ENCODE data around the gene NR1D2. TPM values are rescaled to one million over a fixed set of nuclear protein-coding genes. Genes with fewer than 3 reads are reported as not detected.

Gene NR1D2
- total RNA-seq, 5 donors from 2014 or later (not counting 1 experiment from before 2014, with no cell fraction given), result 44.4 to 96.7 (median 51.7) TPM

DNA sequence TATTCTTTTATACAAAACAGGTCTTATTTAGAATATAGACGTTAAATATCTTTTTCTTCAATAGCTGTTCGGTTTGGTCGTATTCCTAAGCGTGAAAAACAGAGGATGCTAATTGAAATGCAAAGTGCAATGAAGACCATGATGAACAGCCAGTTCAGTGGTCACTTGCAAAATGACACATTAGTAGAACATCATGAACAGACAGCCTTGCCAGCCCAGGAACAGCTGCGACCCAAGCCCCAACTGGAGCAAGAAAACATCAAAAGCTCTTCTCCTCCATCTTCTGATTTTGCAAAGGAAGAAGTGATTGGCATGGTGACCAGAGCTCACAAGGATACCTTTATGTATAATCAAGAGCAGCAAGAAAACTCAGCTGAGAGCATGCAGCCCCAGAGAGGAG, 16.8 kb downstream of the NR1D2 start:
- Histone ChIP-seq H3K4me3 (ENCODE audit: control insufficient read depth in 1 of 2, extremely low read depth in 1 of 2, low read length in 1 of 2) (no peak overlapping the region), H3K4me1 (ENCODE audit: control insufficient read depth in 1 of 2, extremely low read depth in 1 of 2, insufficient read depth in 2 of 2, low read length in 2 of 2) (no peaks in the 10 kb centered on the region), H3K27me3 (replicated peaks in 1 of 2; ENCODE audit: control insufficient read depth in 2 of 2, extremely low read depth in 1 of 2, insufficient read depth in 2 of 2, low read length in 1 of 2) (no peaks in the 10 kb centered on the region), H3K36me3 (ENCODE audit: control insufficient read depth in 2 of 2, extremely low read depth in 1 of 2, insufficient read depth in 1 of 2, low read length in 1 of 2) (peaks cover 3 to 69% of the 10 kb centered on the region in 2 donors), H3K9me3 (no peaks in the 10 kb centered on the region), H3K27ac (ENCODE audit: low read length) (no peak overlapping the region)
- Mint-ChIP-seq H3K4me1 (peaks cover 37 to 54% (median 38%) of the 10 kb centered on the region in 3 donors), H3K9me3 (no peaks in the 10 kb centered on the region), H3K4me3 (no peak overlapping the region), H3K36me3 (peaks cover 59% of the 10 kb centered on the region), H3K27ac (no peak overlapping the region), H3K27me3 (no peaks in the 10 kb centered on the region)
- DNase-seq (no peak), ATAC-seq (replicated peaks in 1 of 4) (no peak)
- CTCF ChIA-PET, result interaction anchor here in 1 of 2 donors (0.7 to 1.5 kb wide), 2 partner anchors 11 to 73 kb away, joined by 5 read pairs; no protein-coding TSS in a partner anchor
- no CpG with 5 or more reads among the region's 5 CpGs for WGBS (ENCODE audit: insufficient coverage)
- POLR2A ChIA-PET, result no interaction called here

DNA sequence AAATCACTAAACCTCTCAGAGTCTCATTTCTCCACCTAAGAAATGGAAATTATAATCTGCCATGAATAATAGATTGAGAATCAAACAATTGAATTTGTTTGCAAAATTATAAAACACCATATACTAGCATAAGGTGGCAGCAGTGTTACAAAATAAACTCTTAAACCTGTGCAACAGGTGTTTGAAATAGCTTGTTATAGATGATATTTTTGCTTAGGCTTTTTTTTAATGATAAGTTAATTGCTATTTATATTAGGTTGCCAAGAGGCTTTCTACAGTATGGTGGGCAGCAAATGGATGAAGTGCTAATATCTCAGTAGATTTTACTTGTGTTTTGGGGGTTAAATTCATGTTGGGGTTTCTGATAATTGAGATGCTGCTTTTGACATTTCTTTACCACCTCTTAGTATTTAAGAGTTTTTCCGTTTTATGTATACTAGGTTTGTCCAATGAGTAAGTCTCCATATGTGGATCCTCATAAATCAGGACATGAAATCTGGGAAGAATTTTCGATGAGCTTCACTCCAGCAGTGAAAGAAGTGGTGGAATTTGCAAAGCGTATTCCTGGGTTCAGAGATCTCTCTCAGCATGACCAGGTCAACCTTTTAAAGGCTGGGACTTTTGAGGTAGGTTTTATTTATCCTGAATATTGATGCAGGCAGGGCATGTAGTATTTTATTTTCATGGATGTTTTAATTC, 19.6 kb downstream of the NR1D2 start:
- ChIA-PET CTCF (interaction anchor here in 1 of 2 donors (0.6 to 0.8 kb wide), 3 partner anchors 9 to 288 kb away, joined by 3 to 4 read pairs (median 3); no protein-coding TSS in a partner anchor), POLR2A (interaction anchor here in 1 of 2 donors (0.9 kb wide), 2 partner anchors 14 to 18 kb away, joined by 3 to 10 read pairs; no protein-coding TSS in a partner anchor)
- no peaks in the 10 kb centered on the region for H3K4me1 ChIP-seq (ENCODE audit: control insufficient read depth in 1 of 2, extremely low read depth in 1 of 2, insufficient read depth in 2 of 2, low read length in 2 of 2)
- no peaks in the 10 kb centered on the region for H3K27me3 ChIP-seq (replicated peaks in 1 of 2; ENCODE audit: control insufficient read depth in 2 of 2, extremely low read depth in 1 of 2, insufficient read depth in 2 of 2, low read length in 1 of 2)
- ATAC-seq (replicated peaks in 1 of 4) (no peak), DNase-seq (no peak)
- 100% methylated on average over 1 of the region's 3 CpGs for WGBS (ENCODE audit: insufficient coverage)
- H3K9me3 ChIP-seq, result no peaks in the 10 kb centered on the region
- H3K36me3 Mint-ChIP-seq, result peaks cover 62% of the 10 kb centered on the region
- no peaks in the 10 kb centered on the region for H3K9me3 Mint-ChIP-seq
- H3K27ac Mint-ChIP-seq, result no peak overlapping the region
- no peak overlapping the region for H3K27ac ChIP-seq (ENCODE audit: low read length)
- H3K27me3 Mint-ChIP-seq, result no peaks in the 10 kb centered on the region
- H3K36me3 ChIP-seq (ENCODE audit: control insufficient read depth in 2 of 2, extremely low read depth in 1 of 2, insufficient read depth in 1 of 2, low read length in 1 of 2), result peaks cover 0 to 79% of the 10 kb centered on the region in 2 donors
- no peak overlapping the region for H3K4me3 ChIP-seq (ENCODE audit: control insufficient read depth in 1 of 2, extremely low read depth in 1 of 2, low read length in 1 of 2)
- H3K4me1 Mint-ChIP-seq, result peaks cover 27 to 34% (median 29%) of the 10 kb centered on the region in 3 donors
- H3K4me3 Mint-ChIP-seq, result no peak overlapping the region

- H3K27me3 Mint-ChIP-seq, result no peaks in the 10 kb centered on the region
- CTCF ChIA-PET, result no interaction called here
- Histone ChIP-seq H3K36me3 (ENCODE audit: control insufficient read depth in 2 of 2, extremely low read depth in 1 of 2, insufficient read depth in 1 of 2, low read length in 1 of 2) (peaks cover 0 to 78% of the 10 kb centered on the region in 2 donors), H3K4me1 (ENCODE audit: control insufficient read depth in 1 of 2, extremely low read depth in 1 of 2, insufficient read depth in 2 of 2, low read length in 2 of 2) (no peaks in the 10 kb centered on the region), H3K4me3 (ENCODE audit: control insufficient read depth in 1 of 2, extremely low read depth in 1 of 2, low read length in 1 of 2) (no peak overlapping the region), H3K9me3 (no peaks in the 10 kb centered on the region), H3K27me3 (replicated peaks in 1 of 2; ENCODE audit: control insufficient read depth in 2 of 2, extremely low read depth in 1 of 2, insufficient read depth in 2 of 2, low read length in 1 of 2) (no peaks in the 10 kb centered on the region), H3K27ac (ENCODE audit: low read length) (no peak overlapping the region)
- H3K27ac Mint-ChIP-seq, result no peak overlapping the region
- H3K4me1 Mint-ChIP-seq, result peaks cover 26 to 33% (median 26%) of the 10 kb centered on the region in 3 donors
- H3K9me3 Mint-ChIP-seq, result no peaks in the 10 kb centered on the region
- no peak for ATAC-seq (replicated peaks in 1 of 4)
- no peak overlapping the region for H3K4me3 Mint-ChIP-seq
- WGBS (ENCODE audit: insufficient coverage), result no CpG with 5 or more reads among the region's 1 CpG
- peaks cover 58% of the 10 kb centered on the region for H3K36me3 Mint-ChIP-seq
- POLR2A ChIA-PET, result no interaction called here
- DNase-seq, result no peak
Observed at GRCh38 chr3:23966328-23966727, 21.2 kb downstream of the NR1D2 start.

GRCh38 chr3:23968463-23969184, 23.5 kb downstream of the NR1D2 start:
- Mint-ChIP-seq H3K36me3 (peaks cover 51% of the 10 kb centered on the region), H3K9me3 (no peaks in the 10 kb centered on the region), H3K4me1 (peaks cover 18 to 20% (median 19%) of the 10 kb centered on the region in 3 donors), H3K27me3 (no peaks in the 10 kb centered on the region), H3K4me3 (no peak overlapping the region), H3K27ac (no peak overlapping the region)
- H3K4me3 ChIP-seq (ENCODE audit: control insufficient read depth in 1 of 2, extremely low read depth in 1 of 2, low read length in 1 of 2), result no peak overlapping the region
- ChIA-PET POLR2A (interaction anchor here (0.6 to 1.4 kb wide), 5 partner anchors 8 to 52 kb away, joined by 3 to 6 read pairs (median 3); partner anchors contain the start of genes NKIRAS1 (in 1 of the 2) and RPL15 (in 1 of the 2)), CTCF (interaction anchor here (0.7 to 1.7 kb wide), 4 partner anchors 10 to 80 kb away, joined by 3 read pairs; no protein-coding TSS in a partner anchor)
- no peaks in the 10 kb centered on the region for H3K9me3 ChIP-seq
- H3K27ac ChIP-seq (ENCODE audit: low read length), result no peak overlapping the region
- DNase-seq (no peak), ATAC-seq (replicated peaks in 1 of 4) (no peak)
- no peaks in the 10 kb centered on the region for H3K4me1 ChIP-seq (ENCODE audit: control insufficient read depth in 1 of 2, extremely low read depth in 1 of 2, insufficient read depth in 2 of 2, low read length in 2 of 2)
- WGBS (ENCODE audit: insufficient coverage), result 100% methylated on average over 2 of the region's 5 CpGs
- H3K36me3 ChIP-seq (ENCODE audit: control insufficient read depth in 2 of 2, extremely low read depth in 1 of 2, insufficient read depth in 1 of 2, low read length in 1 of 2), result peaks cover 0 to 63% of the 10 kb centered on the region in 2 donors
- H3K27me3 ChIP-seq (replicated peaks in 1 of 2; ENCODE audit: control insufficient read depth in 2 of 2, extremely low read depth in 1 of 2, insufficient read depth in 2 of 2, low read length in 1 of 2), result no peaks in the 10 kb centered on the region

- no peak overlapping the region for H3K27ac Mint-ChIP-seq
- Histone ChIP-seq H3K4me1 (ENCODE audit: control insufficient read depth in 1 of 2, extremely low read depth in 1 of 2, insufficient read depth in 2 of 2, low read length in 2 of 2) (no peaks in the 10 kb centered on the region), H3K4me3 (ENCODE audit: control insufficient read depth in 1 of 2, extremely low read depth in 1 of 2, low read length in 1 of 2) (no peak overlapping the region), H3K36me3 (ENCODE audit: control insufficient read depth in 2 of 2, extremely low read depth in 1 of 2, insufficient read depth in 1 of 2, low read length in 1 of 2) (peaks cover 0 to 59% of the 10 kb centered on the region in 2 donors), H3K27ac (ENCODE audit: low read length) (no peak overlapping the region), H3K9me3 (no peaks in the 10 kb centered on the region), H3K27me3 (replicated peaks in 1 of 2; ENCODE audit: control insufficient read depth in 2 of 2, extremely low read depth in 1 of 2, insufficient read depth in 2 of 2, low read length in 1 of 2) (no peaks in the 10 kb centered on the region)
- peaks cover 11 to 17% (median 16%) of the 10 kb centered on the region in 3 donors for H3K4me1 Mint-ChIP-seq
- peaks cover 49% of the 10 kb centered on the region for H3K36me3 Mint-ChIP-seq
- ChIA-PET CTCF (interaction anchor here (0.7 to 1.7 kb wide), 4 partner anchors 11 to 81 kb away, joined by 3 read pairs; no protein-coding TSS in a partner anchor), POLR2A (interaction anchor here (0.7 to 1.4 kb wide), 5 partner anchors 9 to 53 kb away, joined by 3 to 6 read pairs (median 3); partner anchors contain the start of genes NKIRAS1 (in 1 of the 2) and RPL15 (in 1 of the 2))
- no peaks in the 10 kb centered on the region for H3K27me3 Mint-ChIP-seq
- DNase-seq (no peak), ATAC-seq (replicated peaks in 1 of 4) (no peak)
- no peak overlapping the region for H3K4me3 Mint-ChIP-seq
- 89% methylated on average over 2 of the region's 4 CpGs for WGBS (ENCODE audit: insufficient coverage)
- no peaks in the 10 kb centered on the region for H3K9me3 Mint-ChIP-seq
Observed at GRCh38 chr3:23969393-23969792, 24.3 kb downstream of the NR1D2 start.

GRCh38 chr3:23971684-23972083, 26.6 kb downstream of the NR1D2 start:
- H3K27ac ChIP-seq (ENCODE audit: low read length), result no peak overlapping the region
- ChIA-PET POLR2A (no interaction called here), CTCF (no interaction called here)
- H3K4me1 Mint-ChIP-seq, result peaks cover 0 to 8% (median 7%) of the 10 kb centered on the region in 3 donors
- no peak overlapping the region for H3K4me3 ChIP-seq (ENCODE audit: control insufficient read depth in 1 of 2, extremely low read depth in 1 of 2, low read length in 1 of 2)
- peaks cover 43% of the 10 kb centered on the region for H3K36me3 Mint-ChIP-seq
- ATAC-seq (replicated peaks in 1 of 4) (no peak), DNase-seq (no peak)
- H3K4me1 ChIP-seq (ENCODE audit: control insufficient read depth in 1 of 2, extremely low read depth in 1 of 2, insufficient read depth in 2 of 2, low read length in 2 of 2), result no peaks in the 10 kb centered on the region
- H3K9me3 ChIP-seq, result no peaks in the 10 kb centered on the region
- H3K4me3 Mint-ChIP-seq, result no peak overlapping the region
- no peak overlapping the region for H3K27ac Mint-ChIP-seq
- no peaks in the 10 kb centered on the region for H3K9me3 Mint-ChIP-seq
- WGBS (ENCODE audit: insufficient coverage), result no CpG with 5 or more reads among the region's 1 CpG
- peaks cover 4 to 48% of the 10 kb centered on the region in 2 donors for H3K36me3 ChIP-seq (ENCODE audit: control insufficient read depth in 2 of 2, extremely low read depth in 1 of 2, insufficient read depth in 1 of 2, low read length in 1 of 2)
- H3K27me3 ChIP-seq (replicated peaks in 1 of 2; ENCODE audit: control insufficient read depth in 2 of 2, extremely low read depth in 1 of 2, insufficient read depth in 2 of 2, low read length in 1 of 2), result no peaks in the 10 kb centered on the region
- no peaks in the 10 kb centered on the region for H3K27me3 Mint-ChIP-seq
